ENCODE results near the gene ACOT7. TPM values are rescaled to one million over a fixed set of nuclear protein-coding genes. Genes with fewer than 3 reads are reported as not detected.

Gene ACOT7
- total RNA-seq, 4 donors from 2014 or later: 18.6 to 29.4 (median 23.2) TPM

DNA sequence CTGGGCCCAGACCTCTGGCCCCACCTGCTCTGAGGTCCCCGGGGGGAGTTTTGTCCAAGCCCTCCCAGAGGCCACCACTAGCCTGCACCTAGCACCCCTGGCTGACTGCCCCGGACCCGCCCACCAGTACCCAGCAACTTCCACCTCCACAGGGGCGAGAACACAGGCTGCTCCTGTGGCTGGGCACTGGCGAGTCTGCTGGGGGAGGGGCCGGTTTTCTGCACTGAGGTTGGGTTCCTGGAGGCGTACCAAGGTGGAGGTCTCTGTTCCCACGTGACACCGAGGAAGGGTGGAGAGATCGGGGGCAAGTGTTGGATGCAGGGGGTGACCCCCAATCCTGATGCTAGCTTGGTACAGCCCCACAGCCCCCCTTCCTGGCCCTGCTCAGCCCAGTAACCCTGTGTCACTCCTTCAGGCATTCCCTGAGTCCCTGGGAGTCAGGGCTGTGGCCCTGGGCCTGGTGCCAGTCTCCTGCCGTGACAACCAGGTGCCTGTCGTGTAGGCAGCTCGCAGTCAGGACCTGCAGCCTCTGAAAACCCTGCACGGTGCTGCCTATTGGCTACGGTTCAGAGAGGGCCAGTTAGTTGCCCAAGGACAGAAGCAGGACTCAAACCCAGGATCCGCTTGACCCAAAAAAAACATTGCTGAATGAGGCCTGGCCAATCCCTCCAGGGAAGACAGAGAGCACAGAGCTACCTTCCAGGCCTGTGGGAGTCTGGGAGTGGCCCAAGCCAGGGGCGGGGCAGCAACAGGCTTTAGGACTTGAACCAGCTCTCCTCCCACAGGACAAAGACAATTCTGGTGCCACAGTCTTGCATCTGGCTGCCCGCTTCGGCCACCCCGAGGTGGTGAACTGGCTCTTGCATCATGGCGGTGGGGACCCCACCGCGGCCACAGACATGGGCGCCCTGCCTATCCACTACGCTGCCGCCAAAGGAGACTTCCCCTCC lies 34.1 kb upstream of the ACOT7 start:
- Histone ChIP-seq H3K9me3 (no peaks in the 10 kb centered on the region), H3K27ac (no peak overlapping the region), H3K4me1 (peaks cover 0 to 27% (median 8%) of the 10 kb centered on the region in 4 donors), H3K36me3 (no peaks in the 10 kb centered on the region), H3K27me3 (peaks cover 0 to 85% of the 10 kb centered on the region in 2 donors), H3K4me3 (no peak overlapping the region)
- no peak for TF ChIP-seq POLR2A (IDR thresholded peaks at IDR 0.05)
- WGBS, 2 donors: 75 to 80% methylated on average over 22 to 23 of the region's 26 CpGs
- DNase-seq (ENCODE audit: low spot score in 2 of 2): no peak

DNA sequence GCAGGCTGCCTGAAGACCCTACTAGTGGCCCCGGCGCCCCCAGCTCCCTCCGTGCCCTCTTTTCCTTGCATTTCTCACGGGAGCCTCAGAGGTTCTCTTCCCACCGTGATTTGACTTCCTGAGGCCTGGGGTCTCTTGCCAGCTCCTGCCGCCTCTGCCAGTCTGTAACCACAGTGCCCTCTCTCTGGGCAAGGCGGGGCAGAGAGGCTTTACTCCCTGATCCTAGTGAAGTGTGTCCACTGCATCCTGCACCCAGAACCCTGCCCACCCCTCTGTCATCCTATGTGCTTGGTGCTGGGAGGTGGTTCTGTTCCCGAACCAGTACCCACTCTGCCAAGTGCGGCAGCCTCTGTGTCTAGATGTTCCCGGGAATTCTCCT lies 33.4 kb upstream of the ACOT7 start:
- no peak for DNase-seq (ENCODE audit: low spot score in 2 of 2)
- 89% methylated on average over 9 to 10 of the region's 10 CpGs for whole genome bisulfite sequencing, 2 donors
- Histone ChIP-seq H3K27ac (no peak overlapping the region), H3K4me1 (peaks cover 0 to 27% (median 8%) of the 10 kb centered on the region in 4 donors), H3K9me3 (no peaks in the 10 kb centered on the region), H3K4me3 (no peak overlapping the region), H3K27me3 (peaks cover 0 to 88% of the 10 kb centered on the region in 2 donors), H3K36me3 (no peaks in the 10 kb centered on the region)
- TF ChIP-seq EP300 (IDR thresholded peaks at IDR 0.05) (no peak), POLR2A (IDR thresholded peaks at IDR 0.05) (no peak)
- TF ChIP-seq, protein P1, sequence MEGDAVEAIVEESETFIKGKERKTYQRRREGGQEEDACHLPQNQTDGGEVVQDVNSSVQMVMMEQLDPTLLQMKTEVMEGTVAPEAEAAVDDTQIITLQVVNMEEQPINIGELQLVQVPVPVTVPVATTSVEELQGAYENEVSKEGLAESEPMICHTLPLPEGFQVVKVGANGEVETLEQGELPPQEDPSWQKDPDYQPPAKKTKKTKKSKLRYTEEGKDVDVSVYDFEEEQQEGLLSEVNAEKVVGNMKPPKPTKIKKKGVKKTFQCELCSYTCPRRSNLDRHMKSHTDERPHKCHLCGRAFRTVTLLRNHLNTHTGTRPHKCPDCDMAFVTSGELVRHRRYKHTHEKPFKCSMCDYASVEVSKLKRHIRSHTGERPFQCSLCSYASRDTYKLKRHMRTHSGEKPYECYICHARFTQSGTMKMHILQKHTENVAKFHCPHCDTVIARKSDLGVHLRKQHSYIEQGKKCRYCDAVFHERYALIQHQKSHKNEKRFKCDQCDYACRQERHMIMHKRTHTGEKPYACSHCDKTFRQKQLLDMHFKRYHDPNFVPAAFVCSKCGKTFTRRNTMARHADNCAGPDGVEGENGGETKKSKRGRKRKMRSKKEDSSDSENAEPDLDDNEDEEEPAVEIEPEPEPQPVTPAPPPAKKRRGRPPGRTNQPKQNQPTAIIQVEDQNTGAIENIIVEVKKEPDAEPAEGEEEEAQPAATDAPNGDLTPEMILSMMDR (IDR thresholded peaks at IDR 0.05): no peak

DNA sequence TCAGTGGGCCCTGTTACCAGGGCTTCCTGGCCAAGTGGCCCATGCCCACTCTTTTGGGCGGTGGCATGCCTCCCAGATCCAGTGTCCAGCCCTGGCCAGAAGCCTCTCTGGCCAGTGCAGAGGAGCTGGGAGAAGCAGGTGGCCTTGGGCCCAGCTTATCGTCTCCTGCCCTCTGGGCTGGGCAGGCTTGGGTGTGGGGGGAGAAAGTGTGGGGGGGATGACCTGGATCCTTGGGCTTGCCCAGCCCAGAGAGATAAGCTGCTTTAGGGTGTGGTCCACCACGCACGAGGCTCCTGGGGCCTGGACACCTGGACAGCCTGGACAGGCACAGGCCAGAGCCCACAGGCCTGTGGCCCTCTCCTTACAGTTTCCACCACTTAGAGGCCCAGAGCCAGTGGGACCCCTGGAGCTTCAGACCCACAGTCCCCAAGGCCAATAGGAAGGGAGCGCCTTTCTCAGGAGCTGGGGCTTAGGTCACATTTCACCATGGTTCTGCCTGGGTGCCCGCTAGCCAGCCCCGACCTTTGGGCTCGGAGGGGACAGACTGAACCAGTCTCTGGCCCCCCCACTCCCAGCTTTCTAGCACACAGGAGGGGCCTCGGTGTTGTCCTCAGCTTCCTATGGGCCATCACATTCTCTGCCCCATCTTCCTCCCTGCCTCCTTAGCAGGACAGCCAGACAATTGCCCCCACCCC lies 32.9 kb upstream of the ACOT7 start:
- Histone ChIP-seq H3K9me3 (no peaks in the 10 kb centered on the region), H3K36me3 (no peaks in the 10 kb centered on the region), H3K4me1 (peaks cover 0 to 27% (median 8%) of the 10 kb centered on the region in 4 donors), H3K27ac (no peak overlapping the region), H3K27me3 (peaks cover 0 to 92% of the 10 kb centered on the region in 2 donors), H3K4me3 (no peak overlapping the region)
- WGBS, 2 donors: 93 to 96% methylated on average over 4 to 9 of the region's 9 CpGs
- TF ChIP-seq EP300 (IDR thresholded peaks at IDR 0.05) (no peak), POLR2A (IDR thresholded peaks at IDR 0.05) (no peak)
- TF ChIP-seq, protein P1 (IDR thresholded peaks at IDR 0.05): no peak
- no peak for DNase-seq (ENCODE audit: low spot score in 2 of 2)

DNA sequence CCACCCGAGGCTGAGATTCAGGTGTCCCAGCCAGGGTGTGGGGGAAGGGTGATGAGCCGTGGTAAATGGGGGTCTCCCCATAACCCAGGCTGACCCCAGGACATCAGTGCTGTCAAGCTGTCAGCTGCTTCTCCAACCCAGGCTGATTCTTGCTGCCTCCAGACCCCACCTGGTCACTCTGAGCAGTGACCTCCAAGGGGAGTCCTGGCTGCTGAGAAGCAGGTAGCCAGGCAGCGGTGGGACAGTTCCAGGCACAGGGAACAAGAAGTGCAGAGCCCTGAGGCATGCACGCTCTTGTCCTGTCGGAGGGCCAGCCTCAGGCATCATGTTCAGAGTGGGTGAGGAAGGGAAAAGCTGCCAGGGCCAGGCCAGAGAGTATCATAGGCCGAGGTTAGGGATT lies 32.1 kb upstream of the ACOT7 start:
- peaks cover 0 to 96% of the 10 kb centered on the region in 2 donors for H3K27me3 ChIP-seq

More for the DNA sequence above, 32.1 kb upstream of the ACOT7 start:
- no peak overlapping the region for H3K4me3 ChIP-seq
- H3K9me3 ChIP-seq: no peaks in the 10 kb centered on the region
- WGBS, 2 donors: 80 to 81% methylated on average over 6 of the region's 6 CpGs
- H3K4me1 ChIP-seq: peaks cover 0 to 30% (median 10%) of the 10 kb centered on the region in 4 donors
- H3K27ac ChIP-seq: no peak overlapping the region
- TF ChIP-seq, protein P1 (IDR thresholded peaks at IDR 0.05): no peak
- no peak for TF ChIP-seq POLR2A (IDR thresholded peaks at IDR 0.05)
- TF ChIP-seq EP300 (IDR thresholded peaks at IDR 0.05): no peak
- H3K36me3 ChIP-seq: no peaks in the 10 kb centered on the region
- no peak for DNase-seq (ENCODE audit: low spot score in 2 of 2)
